SK-N-SH (cell line): Measurements from ENCODE around the gene PARVB. TPM values are rescaled to one million over a fixed set of nuclear protein-coding genes. Genes with fewer than 3 reads are reported as not detected.

Experiments used
- CTCF ChIA-PET: fragments of 300-600, 350-600 bp; formaldehyde crosslinking; extraction: SDS; loops from one replicate; lab custom pipeline; 2021; lab: Yijun Ruan, JAX
- POLR2A ChIA-PET: fragments of 350-600 bp; sonication (Branson Sonifier 250); formaldehyde crosslinking; extraction: SDS; loops from one replicate; lab custom pipeline; 2020; ENCODE audit warnings: antibody characterized with exemption, inconsistent platforms; lab: Yijun Ruan, JAX
- DNase-seq: peaks from one replicate; pipeline ENCODE4 v3.0.0; 2012
- H2AFZ ChIP-seq: fragments of 200-600 bp; sonication (generic); 2 replicates; pipeline ENCODE4 v1.8.1; 2016; ENCODE audit warnings: antibody characterized with exemption, mild to moderate bottlenecking, low read depth
- H3F3A ChIP-seq: fragments of 200-600 bp; sonication (generic); replicated peaks from 2 replicates; pipeline ENCODE3; 2016; ENCODE audit warnings: antibody characterized with exemption, mild to moderate bottlenecking; ENCODE audit not compliant: insufficient read depth
- H3K27ac ChIP-seq, 2 experiments: fragments of 200-500 bp in 1 of 2; fragments of 200-600 bp in 1 of 2; sonication (Bioruptor generic) in 1 of 2; sonication (generic), shearing (Covaris generic) in 1 of 2; 2 replicates each; pipeline versions ENCODE4 v1.5.1 to v1.6.1; 2014 to 2016; ENCODE audit warnings: low read depth in 2 of 2, inconsistent platforms in 1 of 2, low read length in 1 of 2, mild to moderate bottlenecking in 1 of 2, mixed read lengths in 1 of 2
- H3K27me3 ChIP-seq: fragments of 200-600 bp; sonication (generic), shearing (Covaris generic); 2 replicates; pipeline ENCODE4 v1.6.1; 2016; ENCODE audit warnings: mixed run types; ENCODE audit not compliant: insufficient read depth
- H3K36me3 ChIP-seq, 2 experiments: fragments of 200-500 bp in 1 of 2; fragments of 200-600 bp in 1 of 2; sonication (Bioruptor generic) in 1 of 2; sonication (generic) in 1 of 2; replicated peaks in 1 of 2; 2 replicates each; pipeline versions ENCODE3 to v1.5.1; 2014 to 2016; ENCODE audit warnings: low read length in 1 of 2, mild to moderate bottlenecking in 1 of 2; ENCODE audit not compliant: insufficient read depth in 2 of 2, control insufficient read depth in 1 of 2
- H3K4me1 ChIP-seq, 2 experiments: fragments of 200-500 bp in 1 of 2; fragments of 200-600 bp in 1 of 2; sonication (Bioruptor generic) in 1 of 2; sonication (generic), shearing (Covaris generic) in 1 of 2; 2 replicates each; pipeline versions ENCODE4 v1.5.1 to v1.6.1; 2014 to 2016; ENCODE audit warnings: low read depth in 1 of 2, low read length in 1 of 2, mixed run types in 1 of 2; ENCODE audit not compliant: insufficient read depth in 2 of 2, control insufficient read depth in 1 of 2
- H3K4me2 ChIP-seq: fragments of 200-600 bp; sonication (generic), shearing (Covaris generic); 2 replicates; pipeline ENCODE4 v1.6.1; 2017; ENCODE audit warnings: mixed run types
- H3K4me3 ChIP-seq, 2 experiments: fragments of 200-500 bp in 1 of 2; fragments of 200-600 bp in 1 of 2; sonication (Bioruptor generic) in 1 of 2; sonication (generic), shearing (Covaris generic) in 1 of 2; 2 replicates each; pipeline versions ENCODE4 v1.5.1 to v1.8.1; 2014 to 2016; ENCODE audit warnings: low read depth in 2 of 2, inconsistent platforms in 1 of 2, low read length in 1 of 2, mild to moderate bottlenecking in 1 of 2, mixed read lengths in 1 of 2, moderate library complexity in 1 of 2
- H3K79me2 ChIP-seq: fragments of 200-600 bp; sonication (generic); 2 replicates; pipeline ENCODE4 v1.8.1; 2017; ENCODE audit warnings: mild to moderate bottlenecking; ENCODE audit not compliant: insufficient read depth
- H3K9ac ChIP-seq: fragments of 200-600 bp; sonication (generic); 2 replicates; pipeline ENCODE4 v1.6.1; 2017; ENCODE audit warnings: mixed run types
- H3K9me2 ChIP-seq: fragments of 200-600 bp; sonication (generic); 2 replicates; pipeline ENCODE4 v1.6.1; 2017; ENCODE audit warnings: mixed run types
- H3K9me3 ChIP-seq: fragments of 200-600 bp; sonication (generic); 2 replicates; pipeline ENCODE4 v1.6.1; 2017; ENCODE audit warnings: mixed run types, mild to moderate bottlenecking, moderate library complexity
- H4K20me1 ChIP-seq: fragments of 200-600 bp; sonication (generic); 2 replicates; pipeline ENCODE4 v1.6.1; 2017; ENCODE audit warnings: mild to moderate bottlenecking, mixed run types; ENCODE audit not compliant: insufficient read depth
- CHD2 ChIP-seq: fragments of 150-350 bp; IDR thresholded peaks from 2 replicates; pipeline ENCODE4 v1.6.1; 2018; ENCODE audit warnings: low read length; ENCODE audit not compliant: partially characterized antibody
- EP300 ChIP-seq, 2 experiments: IDR thresholded peaks; 2 replicates each; pipeline versions ENCODE4 v1.4.0 to v1.6.1; 2012; ENCODE audit warnings: borderline replicate concordance in 1 of 2, low read depth in 1 of 2, low read length in 1 of 2
- FOSL2 ChIP-seq: IDR thresholded peaks from 2 replicates; pipeline ENCODE4 v1.4.0; 2012; ENCODE audit warnings: low read depth, mild to moderate bottlenecking, moderate library complexity, borderline replicate concordance
- GABPA ChIP-seq: IDR thresholded peaks from 2 replicates; pipeline ENCODE4 v1.4.0; 2012; ENCODE audit warnings: low read depth, mild to moderate bottlenecking
- GATA2 ChIP-seq: sonication (generic); formaldehyde crosslinking; IDR thresholded peaks from 2 replicates; pipeline ENCODE4 v1.5.0; 2020; ENCODE audit warnings: mild to moderate bottlenecking, missing genetic modification reagents
- IRF3 ChIP-seq: fragments of 150-350 bp; IDR thresholded peaks from 2 replicates; pipeline ENCODE4 v1.6.1; 2016; ENCODE audit warnings: mild to moderate bottlenecking, low read depth, low read length
- MAX ChIP-seq: IDR thresholded peaks from 2 replicates; pipeline ENCODE4 v1.4.0; 2012; ENCODE audit warnings: low read depth
- PBX3 ChIP-seq: IDR thresholded peaks from 2 replicates; pipeline ENCODE4; 2012
- POLR2AphosphoS5 ChIP-seq: IDR thresholded peaks from 2 replicates; pipeline ENCODE4 v1.6.1; 2012; ENCODE audit warnings: low read depth, low read length
- RAD21 ChIP-seq: IDR thresholded peaks from 2 replicates; pipeline ENCODE4 v1.6.1; 2012; ENCODE audit warnings: mild to moderate bottlenecking, low read length
- REST ChIP-seq: IDR thresholded peaks from 2 replicates; pipeline ENCODE4 v1.6.1; 2012; ENCODE audit warnings: mild to moderate bottlenecking, low read depth, low read length, moderate library complexity
- RFX5 ChIP-seq: IDR thresholded peaks from 2 replicates; pipeline ENCODE4 v1.6.1; 2012; ENCODE audit warnings: mild to moderate bottlenecking, improper control_type of control experiment, low read length
- SIN3A ChIP-seq: IDR thresholded peaks from 2 replicates; pipeline ENCODE4 v1.6.1; 2012; ENCODE audit warnings: low read depth, mild to moderate bottlenecking, low read length, moderate library complexity, borderline replicate concordance
- TCF12 ChIP-seq: IDR thresholded peaks from 2 replicates; pipeline ENCODE4 v1.4.0; 2012
- USF2 ChIP-seq: fragments of 150-350 bp; IDR thresholded peaks from 2 replicates; pipeline ENCODE4 v1.6.1; 2017; ENCODE audit warnings: antibody characterized with exemption, low read length, low read depth, borderline replicate concordance
- YY1 ChIP-seq: IDR thresholded peaks from 2 replicates; pipeline ENCODE4 v1.4.0; 2012; ENCODE audit warnings: low read depth, mild to moderate bottlenecking
- ZBTB33 ChIP-seq: IDR thresholded peaks from 2 replicates; pipeline ENCODE4 v1.4.0; 2012; ENCODE audit warnings: low read depth, borderline replicate concordance
- WGBS: methylation state at CpG from one replicate; pipeline ENCODE4 v1.1.6; 2017; ENCODE audit warnings: low lambda C conversion rate; 5-methylcytosine and 5-hydroxymethylcytosine counted together
- polyA plus RNA-seq, 3 experiments: library from polyadenylated mRNA; depleted of rRNA; stranded (reverse); fragments of >200 nt; gene quantifications; 2 replicates each; pipeline ENCODE4 v1.2.3, GENCODE V29; 2012

Gene PARVB
- polyA plus RNA-seq, 1 of the 3 experiments (the other 2 are of a cell fraction) = 87.8 TPM

GRCh38 chr22:44119669-44120313, 95.7 kb downstream of the PARVB start:
- Histone ChIP-seq H3K27ac (no peak overlapping the region), H3K4me1 (no peaks in the 10 kb centered on the region), H3K4me2 (no peak overlapping the region), H3K79me2 (no peaks in the 10 kb centered on the region), H3K9me3 (no peaks in the 10 kb centered on the region), H3K9me2 (no peaks in the 10 kb centered on the region), H3K27me3 (no peaks in the 10 kb centered on the region), H4K20me1 (no peaks in the 10 kb centered on the region), H3K36me3 (no peaks in the 10 kb centered on the region), H3F3A (no peaks in the 10 kb centered on the region), H2AFZ (no peak overlapping the region), H3K4me3 (no peak overlapping the region), H3K9ac (no peak overlapping the region)
- TF ChIP-seq GATA2 (no peak), EP300 (IDR thresholded peaks at IDR 0.05; ENCODE audit: borderline replicate concordance in 1 of 2, low read depth in 1 of 2, low read length in 1 of 2) (no peak), ZBTB33 (no peak), REST (no peak), SIN3A (no peak), PBX3 (no peak), POLR2AphosphoS5 (no peak), TCF12 (no peak), YY1 (no peak), GABPA (no peak), USF2 (no peak), RAD21 (no peak), FOSL2 (no peak), RFX5 (no peak), IRF3 (no peak), MAX (no peak), CHD2 (no peak)
- ChIA-PET POLR2A (no interaction called here), CTCF (interaction anchor here (0.8 to 1.6 kb wide), 2 partner anchors 101 to 126 kb away, joined by 3 to 6 read pairs; no protein-coding TSS in a partner anchor)
- DNase-seq = no peak
- 89% methylated on average over 14 of the region's 23 CpGs for WGBS
